Hematopoietic multipotent progenitor cell (in vitro differentiated cells): ENCODE measurements around the gene ID3. TPM values are rescaled to one million over a fixed set of nuclear protein-coding genes. Genes with fewer than 3 reads are reported as not detected.

Experiments used
- DNase-seq, 3 donors: peaks; one replicate each; pipeline ENCODE4 v3.0.0-alpha.2; 2011 to 2015; ENCODE audit warnings: low read depth in 2 of 3, low spot score in 2 of 3
- total RNA-seq: library from RNA; depleted of rRNA; stranded (reverse); fragments of >200 nt; gene quantifications from one replicate; pipeline ENCODE4 v1.2.3, GENCODE V29; 2012

ID3 gene
- total RNA-seq, 1 donor, result 186 TPM

DNA sequence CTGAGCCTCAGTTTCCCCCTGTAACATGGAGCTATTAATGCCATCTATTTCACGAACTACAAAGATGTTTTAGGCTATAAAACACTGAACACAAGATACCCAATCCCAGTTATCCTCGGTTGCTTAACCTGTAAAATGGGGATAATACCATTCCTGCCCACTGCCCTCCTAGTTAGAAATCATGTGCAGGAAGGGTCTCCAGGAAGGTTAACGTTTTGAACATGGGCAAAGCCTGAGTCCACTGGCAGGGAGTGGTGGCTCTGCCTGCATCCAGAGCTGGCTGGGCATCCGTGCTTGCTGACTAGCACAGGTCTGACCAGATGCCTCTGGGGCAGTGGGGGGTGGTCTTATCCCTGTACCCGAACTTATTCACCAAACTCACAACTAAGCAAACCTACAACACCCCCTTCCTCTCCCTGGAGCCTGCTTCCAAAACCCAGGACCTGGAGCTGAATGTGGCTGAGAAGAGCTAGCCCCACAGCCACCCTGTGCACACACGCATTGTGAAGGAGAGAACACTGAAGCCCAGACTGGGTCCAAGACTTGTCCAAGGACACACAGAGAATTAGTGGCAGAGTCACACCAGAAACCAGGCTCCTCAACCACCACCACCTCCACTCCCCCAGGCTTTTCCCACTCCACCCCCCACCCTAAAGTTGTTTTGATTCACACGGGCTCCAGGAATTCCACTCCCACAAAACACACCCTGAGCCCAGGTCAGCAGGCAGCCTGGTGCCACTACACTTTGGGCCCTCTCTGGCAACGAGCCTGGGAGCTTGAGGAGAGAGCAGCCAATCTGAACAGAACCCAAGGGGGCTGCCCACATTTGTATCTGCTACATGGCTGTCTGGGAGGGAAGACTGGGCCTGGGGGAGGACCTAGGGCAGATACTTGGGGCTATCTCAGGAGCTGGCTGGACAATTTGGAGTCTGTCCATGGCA lies 29.9 kb downstream of the ID3 start:
- no peak for DNase-seq

DNA sequence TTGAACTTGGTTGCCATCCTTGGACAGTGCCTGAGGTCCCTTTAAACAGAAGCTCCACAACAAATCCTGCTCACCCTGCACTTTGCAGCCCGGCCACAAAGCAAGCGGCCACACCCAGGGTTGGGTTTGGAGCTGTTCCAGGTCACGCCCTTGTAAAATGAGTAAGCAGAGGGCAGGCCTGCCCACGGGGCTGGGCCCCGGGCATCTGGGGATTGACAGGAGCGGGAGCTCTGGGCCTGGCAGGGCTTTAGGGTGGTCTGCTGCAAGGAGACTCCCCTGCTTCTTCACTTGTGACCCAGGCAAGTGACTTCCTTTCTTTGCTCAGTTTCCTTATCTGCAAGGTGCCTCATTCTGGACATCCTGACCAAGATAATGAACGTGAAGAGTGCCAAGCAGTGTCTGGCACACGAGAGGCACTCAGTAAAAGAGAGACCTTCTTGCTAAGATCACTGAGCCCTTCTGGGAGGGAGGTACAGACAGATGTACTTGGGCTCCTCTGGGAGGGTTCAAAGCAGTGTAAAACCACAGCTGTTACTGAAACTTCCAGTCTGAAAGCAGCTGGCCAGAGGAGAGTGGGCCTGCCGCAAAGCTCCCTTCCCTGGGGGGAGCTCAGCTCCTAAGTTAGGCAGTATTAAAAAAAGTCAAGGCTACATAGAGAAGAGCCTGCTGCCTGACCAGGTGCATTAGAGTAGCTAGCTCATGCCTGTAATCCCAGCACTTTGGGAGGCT lies 30.9 kb downstream of the ID3 start:
- DNase-seq, result peak; percentile 36 to 94 (median 87)

DNA sequence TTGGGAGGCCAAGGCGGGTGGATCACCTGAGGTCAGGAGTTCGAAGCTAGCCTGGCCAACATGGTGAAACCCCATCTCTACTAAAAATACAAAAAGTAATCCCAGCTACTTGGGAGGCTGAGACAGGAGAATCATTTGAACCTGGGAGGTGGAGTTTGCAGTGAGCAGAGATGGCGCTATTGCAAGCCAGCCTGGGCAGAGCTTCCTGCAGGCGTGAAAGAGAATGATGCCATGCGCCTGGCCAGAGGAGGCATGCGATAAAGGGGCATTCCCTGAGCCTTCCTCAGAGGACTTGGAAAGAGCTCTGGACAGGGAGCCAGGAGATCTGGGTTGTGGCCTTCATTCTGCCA lies 31.4 kb downstream of the ID3 start:
- no peak for DNase-seq

DNA sequence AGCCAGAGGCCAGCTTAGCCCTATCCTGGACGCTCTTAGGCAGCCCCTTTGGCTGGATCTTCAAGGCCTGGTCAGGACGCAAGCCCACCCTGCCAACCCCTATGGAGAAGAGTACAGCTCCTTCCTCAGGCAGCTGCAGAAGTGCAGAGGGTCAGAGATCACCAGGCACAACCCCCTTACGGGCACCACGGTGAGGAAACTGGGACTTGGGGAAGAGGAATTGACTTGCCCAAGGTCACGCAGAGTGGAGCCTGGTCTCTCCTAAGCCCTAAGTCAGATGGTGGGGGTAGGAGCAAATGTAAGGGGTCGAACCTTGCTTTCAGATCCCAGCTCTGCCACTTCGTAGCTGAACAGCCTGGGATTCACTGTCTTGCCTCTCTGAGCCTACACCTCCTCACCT lies 31.9 kb downstream of the ID3 start:
- no peak for DNase-seq

DNA sequence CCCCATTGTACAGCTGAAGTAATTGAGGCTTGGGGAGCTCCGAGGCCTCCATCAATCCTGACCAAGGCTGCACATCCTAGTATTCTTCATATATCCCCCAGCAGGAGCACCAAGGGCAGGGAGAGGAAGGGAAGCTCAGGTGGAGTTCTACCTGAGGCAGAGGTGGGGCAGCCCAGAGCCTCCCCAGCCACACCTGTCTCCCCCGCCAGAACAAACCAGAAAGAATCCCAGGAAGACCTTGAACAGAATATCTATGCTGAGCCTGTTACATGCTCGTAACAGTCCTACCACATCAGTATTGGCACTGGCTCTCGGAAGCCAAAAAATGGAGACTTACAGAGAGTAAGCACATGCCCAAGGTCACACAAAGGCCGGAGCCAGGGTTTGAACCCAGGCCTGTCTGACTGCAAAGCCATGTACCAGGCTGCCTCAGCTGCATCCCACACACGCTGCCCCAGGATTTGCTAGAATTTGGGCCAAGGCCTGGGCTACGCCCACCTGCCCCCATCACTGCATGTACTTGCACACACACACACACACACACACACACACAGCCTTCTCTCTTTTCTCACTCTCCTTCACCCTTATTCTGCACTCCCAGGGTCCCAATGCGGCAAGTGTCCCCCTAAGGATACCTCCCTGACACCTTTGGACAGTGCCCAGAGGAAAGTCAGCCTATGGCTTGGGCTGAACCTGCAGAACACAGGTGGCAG lies 32.8 kb downstream of the ID3 start:
- DNase-seq, result no peak

DNA sequence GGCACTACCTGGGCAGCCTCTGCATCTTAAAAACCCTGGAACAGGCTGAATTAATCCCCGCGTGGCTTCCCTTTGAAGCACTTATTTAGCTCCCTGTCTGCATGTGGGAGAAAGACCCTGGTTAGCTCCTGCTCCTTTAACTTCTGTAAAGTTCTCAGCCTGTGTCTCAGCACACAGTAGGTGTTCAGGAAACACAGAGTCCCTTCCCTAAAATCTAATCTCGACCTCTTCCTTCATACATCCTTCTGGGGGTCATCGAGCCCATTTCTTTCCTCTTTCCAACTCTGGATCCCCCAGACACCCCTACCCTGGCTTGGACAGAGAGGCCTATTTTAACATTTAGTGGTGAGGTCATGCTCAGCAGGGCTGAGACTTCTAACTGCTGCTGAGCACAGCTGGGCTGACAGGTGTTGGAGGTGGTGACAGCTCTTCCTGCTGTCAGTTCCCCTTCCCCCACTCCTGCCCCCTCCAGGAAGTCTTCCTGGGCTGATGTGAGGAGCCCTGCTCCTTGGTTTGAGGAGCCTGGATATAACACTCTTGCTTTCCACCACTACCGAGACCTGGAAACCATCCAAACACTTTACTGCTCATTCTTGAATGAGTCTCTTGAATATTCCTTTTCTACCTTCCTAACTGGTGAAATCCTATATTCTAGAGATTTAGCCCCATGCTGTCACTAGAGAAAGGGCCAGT lies 33.6 kb downstream of the ID3 start:
- peak in 1 of 3 donors; percentile 62 for DNase-seq

DNA sequence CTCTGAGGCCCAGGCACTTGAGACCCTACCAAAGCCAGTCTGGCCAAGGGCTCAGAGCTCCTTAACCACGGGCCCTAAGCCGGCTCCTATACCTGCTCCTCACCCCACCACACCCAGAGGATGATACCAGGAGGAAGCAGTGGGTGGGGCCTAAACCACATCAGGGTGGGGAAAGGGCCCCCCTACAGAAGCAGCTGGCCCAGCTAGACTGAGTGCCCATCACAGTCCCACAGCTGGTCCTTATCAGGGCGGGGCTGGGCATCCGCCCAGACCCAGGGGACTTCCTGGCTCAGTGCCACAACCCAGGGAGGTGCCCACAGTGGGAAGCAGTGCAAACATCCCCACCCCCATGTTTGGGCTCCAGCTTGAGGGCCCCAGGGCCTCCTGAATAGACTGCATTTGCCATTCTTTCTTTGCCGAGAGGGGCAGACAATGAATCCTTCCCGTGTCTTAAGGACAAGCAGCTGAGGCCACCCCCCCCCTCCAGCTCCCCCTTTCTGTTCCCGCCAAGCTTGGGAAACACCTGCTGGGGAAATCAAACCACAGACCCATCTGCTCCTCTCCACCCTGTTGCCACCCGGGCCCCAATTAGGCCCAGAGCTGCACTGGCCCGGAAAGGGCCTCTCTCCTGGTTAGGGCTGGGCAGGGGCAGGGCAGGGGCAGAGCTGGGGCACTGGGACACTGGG lies 34.4 kb downstream of the ID3 start:
- DNase-seq, result peak in 2 of 3 donors; percentile 85 to 92

DNA sequence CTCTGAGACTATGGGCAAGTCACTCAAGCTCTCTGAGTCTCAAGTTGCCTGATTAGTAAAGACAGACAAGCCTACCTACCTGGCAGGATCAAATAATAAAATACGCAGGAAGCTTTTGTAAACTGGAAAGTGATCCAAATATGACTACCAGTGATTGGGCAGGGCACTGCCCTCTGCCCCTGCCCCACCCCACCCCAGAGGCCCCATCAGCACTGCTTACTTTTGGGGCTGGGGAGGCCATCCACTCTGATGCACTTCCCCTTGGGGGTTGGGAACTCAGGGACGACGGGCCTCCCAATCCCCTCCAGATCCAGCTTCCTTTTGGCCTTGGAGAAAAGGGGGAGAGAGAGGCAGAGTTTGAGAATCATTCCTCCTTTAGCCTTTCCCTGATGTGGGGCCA lies 35.1 kb downstream of the ID3 start:
- DNase-seq, result no peak

DNA sequence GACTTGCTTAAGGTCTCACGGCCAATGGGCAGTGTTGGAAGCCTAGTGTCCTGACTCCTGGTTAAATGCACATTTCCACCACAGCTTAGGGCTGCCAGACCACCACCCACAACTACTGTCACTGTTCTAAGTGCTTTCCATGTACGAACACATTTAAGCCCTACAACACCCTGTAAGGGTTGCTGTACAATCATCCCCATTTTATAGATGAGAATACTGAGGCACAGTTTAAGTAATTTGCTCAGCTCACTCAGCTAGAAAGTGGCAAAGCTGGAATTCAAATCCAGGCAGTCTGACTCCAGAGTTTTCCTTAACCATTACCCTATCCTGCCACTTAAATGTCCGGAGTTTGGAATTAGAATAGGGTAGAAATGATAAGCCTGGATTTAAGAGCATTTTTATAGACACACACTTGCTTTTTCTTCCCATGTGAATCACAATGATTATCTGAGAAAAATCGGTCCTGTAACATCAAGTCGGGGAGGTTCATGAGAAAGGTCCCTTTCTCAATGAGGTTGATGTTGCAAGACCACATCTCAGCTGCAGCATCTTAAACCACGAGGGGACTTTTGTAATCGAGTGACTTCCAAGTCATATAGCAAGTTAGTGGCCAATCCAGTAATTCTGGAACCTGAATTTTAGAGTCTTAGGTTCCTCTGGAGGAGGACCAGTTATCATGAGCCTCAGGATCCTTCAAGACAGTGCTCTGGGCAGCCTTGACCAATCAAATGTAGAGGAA lies 36.9 kb downstream of the ID3 start:
- DNase-seq, result peak in 1 of 3 donors; percentile 54

DNA sequence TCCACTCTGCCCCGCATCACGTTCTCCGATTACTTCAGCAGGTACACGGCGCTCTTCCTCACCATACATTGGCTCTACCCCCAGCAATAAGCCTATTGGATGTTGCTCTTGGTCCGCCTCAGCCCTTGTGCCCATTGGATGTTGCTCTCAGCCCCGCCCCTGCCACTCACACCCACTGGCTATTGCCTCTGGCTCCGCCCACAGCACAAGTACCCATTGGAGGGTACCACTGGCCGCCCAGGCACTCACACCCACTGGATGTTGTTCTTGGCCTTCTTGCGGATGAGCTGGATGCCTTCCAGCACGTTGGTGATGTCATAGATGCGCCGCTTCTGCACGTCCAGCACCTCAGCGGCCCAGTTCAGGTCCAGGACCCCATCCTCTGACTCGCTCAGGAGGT lies 37.7 kb downstream of the ID3 start:
- no peak for DNase-seq

DNA sequence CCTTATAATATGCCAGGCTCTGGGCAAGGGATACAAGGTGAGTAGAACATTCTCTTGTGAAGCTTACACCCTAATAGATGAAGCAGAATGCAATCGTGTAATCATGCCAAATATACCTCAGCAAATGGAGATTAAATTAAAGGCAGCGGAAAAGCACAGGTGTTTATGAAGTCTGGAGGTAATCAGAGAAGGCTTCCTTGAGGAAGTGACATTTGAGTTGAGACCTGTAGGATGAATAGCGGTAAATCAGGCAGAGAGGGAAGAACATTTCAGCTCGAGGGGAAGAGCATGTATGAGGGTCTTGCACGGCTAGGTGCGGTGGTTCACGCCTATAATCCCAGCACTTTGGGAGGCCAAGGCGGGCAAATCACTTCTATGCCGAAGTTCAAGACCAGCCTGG lies 41.7 kb downstream of the ID3 start:
- DNase-seq, result no peak

DNA sequence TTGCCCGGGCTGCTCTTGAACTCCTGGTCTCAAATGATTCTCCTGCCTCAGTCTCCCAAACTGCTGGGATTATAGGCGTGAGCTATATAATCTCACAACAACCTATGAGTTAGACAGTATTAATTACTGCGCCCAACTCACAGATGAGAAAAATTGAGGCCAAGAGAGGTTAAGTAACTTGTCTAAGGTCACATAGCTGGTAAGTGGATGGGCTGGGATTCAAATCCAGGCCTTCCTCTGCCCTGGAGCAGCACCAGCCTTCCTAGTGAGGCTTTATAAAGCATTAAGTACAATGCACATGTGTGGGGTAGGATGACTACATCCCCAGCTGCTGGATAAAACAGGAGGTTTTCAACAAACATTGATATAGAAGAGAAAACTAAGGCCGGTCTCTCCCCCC lies 43.4 kb downstream of the ID3 start:
- DNase-seq, result no peak

DNA sequence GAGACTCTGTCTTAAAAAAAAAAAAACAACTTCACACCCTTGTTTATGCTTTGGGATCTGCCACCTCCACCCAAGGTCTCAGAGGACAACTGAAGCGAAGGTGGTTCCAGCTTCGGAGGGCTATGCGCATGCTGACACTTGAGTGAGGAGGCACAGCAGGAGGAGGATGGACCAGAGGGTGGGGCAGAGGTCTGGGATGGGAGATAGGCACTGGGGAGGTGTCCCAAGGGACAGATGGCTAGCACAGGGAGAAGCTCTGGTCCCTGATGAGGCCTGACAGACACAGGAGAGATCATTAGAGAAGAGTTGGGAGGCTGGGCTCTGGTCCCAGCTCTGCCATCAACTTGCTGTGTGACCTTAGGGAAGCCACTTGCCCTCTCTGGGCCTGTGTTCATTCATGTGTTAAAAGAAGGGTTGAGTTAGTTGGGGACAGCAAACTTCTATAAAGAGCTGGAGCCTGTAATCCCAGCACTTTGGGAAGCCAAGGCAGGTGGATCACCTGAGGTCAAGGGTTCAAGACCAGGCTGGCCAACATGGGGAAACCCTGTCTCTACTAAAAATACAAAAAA lies 45.1 kb downstream of the ID3 start:
- DNase-seq, result no peak

DNA sequence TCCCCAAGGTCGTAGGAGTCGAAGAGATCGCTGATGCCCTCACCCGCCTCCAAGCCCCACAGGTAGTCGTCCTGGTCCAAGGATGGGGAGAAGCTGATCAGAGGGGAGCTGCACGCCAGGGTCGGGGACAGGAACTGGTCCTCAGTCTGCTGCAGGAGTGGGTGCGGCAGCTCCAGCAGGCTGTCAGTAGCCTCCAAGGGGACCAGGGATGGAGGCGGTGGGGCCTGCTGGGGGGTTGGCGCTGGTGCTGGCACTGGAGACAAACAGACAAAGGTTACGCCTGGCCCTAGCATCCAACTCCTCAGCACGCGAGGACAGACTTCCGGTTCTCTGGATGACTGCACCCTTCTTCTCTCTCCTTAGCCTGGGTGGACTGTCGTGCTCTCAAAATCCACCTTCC lies 49.4 kb downstream of the ID3 start:
- no peak for DNase-seq

Other genes starting within 250 kb of the ID3 start
- 37.4 TPM for gene HNRNPR, start 215.2 kb downstream of the ID3 start, total RNA-seq
- 6.5 TPM for gene ZNF436, start 189.7 kb downstream of the ID3 start, total RNA-seq
- gene TCEA3, start 134.8 kb downstream of the ID3 start, total RNA-seq, result not detected
- gene ASAP3, start 75.3 kb downstream of the ID3 start, total RNA-seq, result 1.1 TPM
- gene E2F2, start 28.3 kb downstream of the ID3 start, total RNA-seq, result 2.4 TPM
- gene RPL11, start 132.3 kb upstream of the ID3 start, total RNA-seq, result 846 TPM
- gene ELOA, start 184.0 kb upstream of the ID3 start, total RNA-seq, result 11.0 TPM
- 34.5 TPM for gene PITHD1, start 218.9 kb upstream of the ID3 start, total RNA-seq
- gene LYPLA2, start 231.6 kb upstream of the ID3 start, total RNA-seq, result 75.9 TPM
- 12.4 TPM for gene GALE, start 241.3 kb upstream of the ID3 start, total RNA-seq